K562 (cell line): ENCODE measurements around the gene C2. TPM values are rescaled to one million over a fixed set of nuclear protein-coding genes. Genes with fewer than 3 reads are reported as not detected.
A peak's percentile ranks its signal among the peaks of the same experiment; 100 is the strongest.

Experiments
- CBX8 ChIP-seq: fragments of 200-600 bp; sonication (generic); IDR thresholded peaks from 2 replicates; pipeline ENCODE4 v1.6.1; 2012; ENCODE audit warnings: borderline replicate concordance, mixed run types, low read depth, mild to moderate bottlenecking, moderate library complexity, mixed read lengths, low read length, control low read depth, inconsistent platforms; ENCODE audit not compliant: poor library complexity, severe bottlenecking; ENCODE audit errors: extremely low read depth
- CSDE1 ChIP-seq, 2 experiments: fragments of 450-650 bp; IDR thresholded peaks; 2 replicates each; pipeline ENCODE4 v1.6.1; 2016; ENCODE audit warnings: mild to moderate bottlenecking in 1 of 2
- E2F3 ChIP-seq: fragments of 250-450 bp; sonication (Bioruptor Pico); IDR thresholded peaks from 2 replicates; pipeline ENCODE4 v1.4.0; 2020; ENCODE audit warnings: mild to moderate bottlenecking
- FOXA3 ChIP-seq, 2 experiments: fragments of 450-650 bp in 1 of 2; sonication (generic) in 1 of 2; formaldehyde crosslinking; IDR thresholded peaks in 1 of 2; conservative IDR thresholded peaks in 1 of 2; 2 replicates each; pipeline versions ENCODE4 v1.4.0 to v1.8.0; 2020 to 2022; ENCODE audit warnings: mild to moderate bottlenecking in 2 of 2, missing genetic modification reagents in 1 of 2
- KLF1 ChIP-seq: fragments of 450-650 bp; IDR thresholded peaks from 2 replicates; pipeline ENCODE4 v1.6.1; 2016; ENCODE audit warnings: missing genetic modification characterization, missing compliant biosample characterization
- NUFIP1 ChIP-seq: fragments of 450-650 bp; IDR thresholded peaks from 2 replicates; pipeline ENCODE4 v1.6.1; 2018; ENCODE audit not compliant: partially characterized antibody
- YY1 ChIP-seq, 3 experiments: IDR thresholded peaks; 2 replicates each; pipeline ENCODE4 v1.6.1; 2011; ENCODE audit warnings: low read length in 2 of 3, mild to moderate bottlenecking in 2 of 3, moderate library complexity in 2 of 3, borderline replicate concordance in 1 of 3, control low read depth in 1 of 3, low read depth in 1 of 3; ENCODE audit not compliant: insufficient read depth in 3 of 3, insufficient replicate concordance in 2 of 3, control insufficient read depth in 1 of 3, insufficient read length in 1 of 3; ENCODE audit errors: extremely low read depth in 1 of 3
- ZC3H11A ChIP-seq: IDR thresholded peaks from 2 replicates; pipeline ENCODE4 v1.6.1; 2012; ENCODE audit warnings: low read depth, low read length, improper control_type of control experiment
- ZNF165 ChIP-seq: fragments of 250-450 bp; sonication (Bioruptor Pico); IDR thresholded peaks from 2 replicates; pipeline ENCODE4 v1.4.0; 2020; ENCODE audit warnings: borderline replicate concordance
- ZNF212 ChIP-seq: fragments of 450-650 bp; formaldehyde crosslinking; IDR thresholded peaks from 2 replicates; pipeline ENCODE4 v1.4.0; 2020; ENCODE audit warnings: mild to moderate bottlenecking
- ZNF76 ChIP-seq: fragments of 250-450 bp; sonication (Bioruptor Pico); IDR thresholded peaks from 2 replicates; pipeline ENCODE4 v1.4.0; 2020; ENCODE audit warnings: mild to moderate bottlenecking, moderate library complexity, borderline replicate concordance
- ZSCAN32 ChIP-seq: fragments of 450-650 bp; formaldehyde crosslinking; IDR thresholded peaks from 2 replicates; pipeline ENCODE4 v1.4.0; 2020; ENCODE audit warnings: mild to moderate bottlenecking, moderate library complexity
- polyA plus RNA-seq, 8 experiments: library from polyadenylated mRNA; depleted of rRNA in 4 of 8; stranded (reverse) in 5 of 8; unstranded in 3 of 8; fragments of >200 nt; fragmentation: Nextera tagmentation in 2 of 8; fragmentation: Illumina TruSeq in 1 of 8; extraction: Ambion mirVana in 2 of 8; extraction: Trizol in 1 of 8; gene quantifications; 2 replicates each; pipeline versions ENCODE4 v1.2.1 to v1.2.3, GENCODE V29; 2011 to 2014; ENCODE audit warnings: inconsistent platforms in 1 of 8, missing spikeins in 1 of 8
- total RNA-seq, 7 experiments: library from RNA; depleted of rRNA in 6 of 7; stranded (reverse); fragments of >200 nt in 6 of 7; fragmentation: Illumina TruSeq in 2 of 7; extraction: Trizol in 2 of 7; gene quantifications; 2 replicates each; pipeline versions ENCODE4 v1.2.1 to v1.2.3, GENCODE V29; 2011 to 2021; ENCODE audit warnings: low replicate concordance in 1 of 7
- TF ChIP-seq, protein P1 (sequence below): sonication (generic); formaldehyde crosslinking; IDR thresholded peaks from 2 replicates; pipeline ENCODE4 v1.8.0; 2023; ENCODE audit warnings: mild to moderate bottlenecking, missing genetic modification reagents
- TF ChIP-seq, protein P2 (sequence below): sonication (generic); formaldehyde crosslinking; IDR thresholded peaks from 2 replicates; pipeline ENCODE4 v1.8.1; 2023; ENCODE audit warnings: mild to moderate bottlenecking, missing genetic modification reagents
- TF ChIP-seq, protein P3 (sequence below): fragments of 200-800 bp; sonication (Bioruptor generic); IDR thresholded peaks from 2 replicates; pipeline ENCODE4 v1.6.1; 2016; ENCODE audit warnings: missing genetic modification characterization, missing compliant biosample characterization
- TF ChIP-seq, protein P4 (sequence below): sonication (generic); formaldehyde crosslinking; IDR thresholded peaks from 2 replicates; pipeline ENCODE4 v1.8.1; 2023; ENCODE audit warnings: mild to moderate bottlenecking, missing genetic modification reagents

The C2 gene
- total and polyA plus RNA-seq, 9 of the 15 experiments (the other 6 are each of a cell fraction or from before 2014, with no cell fraction given) = 0.05 to 1.1 (median 0.39) TPM; not detected in 1

DNA sequence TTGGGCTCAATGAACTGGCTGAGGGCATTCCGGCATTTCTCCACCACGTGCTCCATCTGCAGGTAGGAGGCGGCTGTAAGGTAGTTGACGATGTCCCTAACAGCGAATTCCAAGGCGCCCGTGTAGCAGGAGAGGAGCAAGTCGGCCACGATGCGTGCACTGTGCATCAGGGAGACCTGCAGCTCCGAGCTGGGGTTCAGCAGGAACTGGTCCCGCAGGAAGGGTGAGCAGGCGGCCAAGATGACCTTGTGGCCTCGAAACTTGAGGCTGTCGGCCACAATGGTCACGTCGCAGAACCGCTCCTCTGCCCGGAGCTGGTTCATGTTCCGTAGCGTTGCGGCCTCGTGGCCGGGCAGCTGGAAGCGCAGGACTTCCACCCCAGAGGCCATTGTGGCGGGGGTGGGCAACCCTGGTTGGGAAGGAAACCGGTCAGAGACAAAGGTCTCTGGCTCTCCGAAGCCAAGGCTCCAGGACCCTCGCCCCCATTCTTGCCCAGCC, 26.6 kb upstream of the C2 start (continued):
- TF ChIP-seq, protein P1, sequence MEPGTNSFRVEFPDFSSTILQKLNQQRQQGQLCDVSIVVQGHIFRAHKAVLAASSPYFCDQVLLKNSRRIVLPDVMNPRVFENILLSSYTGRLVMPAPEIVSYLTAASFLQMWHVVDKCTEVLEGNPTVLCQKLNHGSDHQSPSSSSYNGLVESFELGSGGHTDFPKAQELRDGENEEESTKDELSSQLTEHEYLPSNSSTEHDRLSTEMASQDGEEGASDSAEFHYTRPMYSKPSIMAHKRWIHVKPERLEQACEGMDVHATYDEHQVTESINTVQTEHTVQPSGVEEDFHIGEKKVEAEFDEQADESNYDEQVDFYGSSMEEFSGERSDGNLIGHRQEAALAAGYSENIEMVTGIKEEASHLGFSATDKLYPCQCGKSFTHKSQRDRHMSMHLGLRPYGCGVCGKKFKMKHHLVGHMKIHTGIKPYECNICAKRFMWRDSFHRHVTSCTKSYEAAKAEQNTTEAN (CRISPR knock-in tag) = no peak
- TF ChIP-seq NUFIP1 (no peak), E2F3 (CRISPR knock-in tag) (0 out of 2 replicates have a peak, but pooled peaks have one; percentile 28), YY1 (IDR thresholded peaks at IDR 0.05; ENCODE audit: borderline replicate concordance in 1 of 3, control insufficient read depth in 1 of 3, extremely low read depth in 1 of 3, insufficient read depth in 3 of 3, insufficient read length in 1 of 3, insufficient replicate concordance in 2 of 3, low read depth in 1 of 3, low read length in 2 of 3) (peak in 1 of 3 experiments; percentile 44), CSDE1 (IDR thresholded peaks at IDR 0.05) (no peak), KLF1 (tag) (peak; percentile 41; the same call in 1 of the 2 replicates), ZNF212 (no peak), FOXA3 (CRISPR knock-in tag; conservative IDR thresholded peaks at IDR 0.05 in 1 of 2, IDR thresholded peaks at IDR 0.05 in 1 of 2) (peak in 1 of 2 experiments; percentile 73; a peak in 1 of 4 replicates), ZC3H11A (no peak), ZSCAN32 (CRISPR knock-in tag) (0 out of 2 replicates have a peak, but pooled peaks have one; percentile 2), CBX8 (no peak), ZNF165 (CRISPR knock-in tag) (0 out of 2 replicates have a peak, but pooled peaks have one; percentile 46), ZNF76 (CRISPR knock-in tag) (no peak)
- TF ChIP-seq, protein P2, sequence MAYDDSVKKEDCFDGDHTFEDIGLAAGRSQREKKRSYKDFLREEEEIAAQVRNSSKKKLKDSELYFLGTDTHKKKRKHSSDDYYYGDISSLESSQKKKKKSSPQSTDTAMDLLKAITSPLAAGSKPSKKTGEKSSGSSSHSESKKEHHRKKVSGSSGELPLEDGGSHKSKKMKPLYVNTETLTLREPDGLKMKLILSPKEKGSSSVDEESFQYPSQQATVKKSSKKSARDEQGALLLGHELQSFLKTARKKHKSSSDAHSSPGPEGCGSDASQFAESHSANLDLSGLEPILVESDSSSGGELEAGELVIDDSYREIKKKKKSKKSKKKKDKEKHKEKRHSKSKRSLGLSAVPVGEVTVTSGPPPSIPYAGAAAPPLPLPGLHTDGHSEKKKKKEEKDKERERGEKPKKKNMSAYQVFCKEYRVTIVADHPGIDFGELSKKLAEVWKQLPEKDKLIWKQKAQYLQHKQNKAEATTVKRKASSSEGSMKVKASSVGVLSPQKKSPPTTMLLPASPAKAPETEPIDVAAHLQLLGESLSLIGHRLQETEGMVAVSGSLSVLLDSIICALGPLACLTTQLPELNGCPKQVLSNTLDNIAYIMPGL = no peak
- TF ChIP-seq, protein P3, sequence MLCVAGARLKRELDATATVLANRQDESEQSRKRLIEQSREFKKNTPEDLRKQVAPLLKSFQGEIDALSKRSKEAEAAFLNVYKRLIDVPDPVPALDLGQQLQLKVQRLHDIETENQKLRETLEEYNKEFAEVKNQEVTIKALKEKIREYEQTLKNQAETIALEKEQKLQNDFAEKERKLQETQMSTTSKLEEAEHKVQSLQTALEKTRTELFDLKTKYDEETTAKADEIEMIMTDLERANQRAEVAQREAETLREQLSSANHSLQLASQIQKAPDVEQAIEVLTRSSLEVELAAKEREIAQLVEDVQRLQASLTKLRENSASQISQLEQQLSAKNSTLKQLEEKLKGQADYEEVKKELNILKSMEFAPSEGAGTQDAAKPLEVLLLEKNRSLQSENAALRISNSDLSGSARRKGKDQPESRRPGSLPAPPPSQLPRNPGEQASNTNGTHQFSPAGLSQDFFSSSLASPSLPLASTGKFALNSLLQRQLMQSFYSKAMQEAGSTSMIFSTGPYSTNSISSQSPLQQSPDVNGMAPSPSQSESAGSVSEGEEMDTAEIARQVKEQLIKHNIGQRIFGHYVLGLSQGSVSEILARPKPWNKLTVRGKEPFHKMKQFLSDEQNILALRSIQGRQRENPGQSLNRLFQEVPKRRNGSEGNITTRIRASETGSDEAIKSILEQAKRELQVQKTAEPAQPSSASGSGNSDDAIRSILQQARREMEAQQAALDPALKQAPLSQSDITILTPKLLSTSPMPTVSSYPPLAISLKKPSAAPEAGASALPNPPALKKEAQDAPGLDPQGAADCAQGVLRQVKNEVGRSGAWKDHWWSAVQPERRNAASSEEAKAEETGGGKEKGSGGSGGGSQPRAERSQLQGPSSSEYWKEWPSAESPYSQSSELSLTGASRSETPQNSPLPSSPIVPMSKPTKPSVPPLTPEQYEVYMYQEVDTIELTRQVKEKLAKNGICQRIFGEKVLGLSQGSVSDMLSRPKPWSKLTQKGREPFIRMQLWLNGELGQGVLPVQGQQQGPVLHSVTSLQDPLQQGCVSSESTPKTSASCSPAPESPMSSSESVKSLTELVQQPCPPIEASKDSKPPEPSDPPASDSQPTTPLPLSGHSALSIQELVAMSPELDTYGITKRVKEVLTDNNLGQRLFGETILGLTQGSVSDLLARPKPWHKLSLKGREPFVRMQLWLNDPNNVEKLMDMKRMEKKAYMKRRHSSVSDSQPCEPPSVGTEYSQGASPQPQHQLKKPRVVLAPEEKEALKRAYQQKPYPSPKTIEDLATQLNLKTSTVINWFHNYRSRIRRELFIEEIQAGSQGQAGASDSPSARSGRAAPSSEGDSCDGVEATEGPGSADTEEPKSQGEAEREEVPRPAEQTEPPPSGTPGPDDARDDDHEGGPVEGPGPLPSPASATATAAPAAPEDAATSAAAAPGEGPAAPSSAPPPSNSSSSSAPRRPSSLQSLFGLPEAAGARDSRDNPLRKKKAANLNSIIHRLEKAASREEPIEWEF = no peak
- TF ChIP-seq, protein P4, sequence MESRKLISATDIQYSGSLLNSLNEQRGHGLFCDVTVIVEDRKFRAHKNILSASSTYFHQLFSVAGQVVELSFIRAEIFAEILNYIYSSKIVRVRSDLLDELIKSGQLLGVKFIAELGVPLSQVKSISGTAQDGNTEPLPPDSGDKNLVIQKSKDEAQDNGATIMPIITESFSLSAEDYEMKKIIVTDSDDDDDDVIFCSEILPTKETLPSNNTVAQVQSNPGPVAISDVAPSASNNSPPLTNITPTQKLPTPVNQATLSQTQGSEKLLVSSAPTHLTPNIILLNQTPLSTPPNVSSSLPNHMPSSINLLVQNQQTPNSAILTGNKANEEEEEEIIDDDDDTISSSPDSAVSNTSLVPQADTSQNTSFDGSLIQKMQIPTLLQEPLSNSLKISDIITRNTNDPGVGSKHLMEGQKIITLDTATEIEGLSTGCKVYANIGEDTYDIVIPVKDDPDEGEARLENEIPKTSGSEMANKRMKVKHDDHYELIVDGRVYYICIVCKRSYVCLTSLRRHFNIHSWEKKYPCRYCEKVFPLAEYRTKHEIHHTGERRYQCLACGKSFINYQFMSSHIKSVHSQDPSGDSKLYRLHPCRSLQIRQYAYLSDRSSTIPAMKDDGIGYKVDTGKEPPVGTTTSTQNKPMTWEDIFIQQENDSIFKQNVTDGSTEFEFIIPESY (CRISPR knock-in tag) = peak; percentile 81
